ENCODE results near the gene GORASP1. TPM values are rescaled to one million over a fixed set of nuclear protein-coding genes. Genes with fewer than 3 reads are reported as not detected.

The GORASP1 gene
- total and polyA plus RNA-seq, 2 of the 8 experiments (the other 6 are each of a cell fraction or from before 2014, with no cell fraction given) = 33.4 to 33.5 TPM

DNA sequence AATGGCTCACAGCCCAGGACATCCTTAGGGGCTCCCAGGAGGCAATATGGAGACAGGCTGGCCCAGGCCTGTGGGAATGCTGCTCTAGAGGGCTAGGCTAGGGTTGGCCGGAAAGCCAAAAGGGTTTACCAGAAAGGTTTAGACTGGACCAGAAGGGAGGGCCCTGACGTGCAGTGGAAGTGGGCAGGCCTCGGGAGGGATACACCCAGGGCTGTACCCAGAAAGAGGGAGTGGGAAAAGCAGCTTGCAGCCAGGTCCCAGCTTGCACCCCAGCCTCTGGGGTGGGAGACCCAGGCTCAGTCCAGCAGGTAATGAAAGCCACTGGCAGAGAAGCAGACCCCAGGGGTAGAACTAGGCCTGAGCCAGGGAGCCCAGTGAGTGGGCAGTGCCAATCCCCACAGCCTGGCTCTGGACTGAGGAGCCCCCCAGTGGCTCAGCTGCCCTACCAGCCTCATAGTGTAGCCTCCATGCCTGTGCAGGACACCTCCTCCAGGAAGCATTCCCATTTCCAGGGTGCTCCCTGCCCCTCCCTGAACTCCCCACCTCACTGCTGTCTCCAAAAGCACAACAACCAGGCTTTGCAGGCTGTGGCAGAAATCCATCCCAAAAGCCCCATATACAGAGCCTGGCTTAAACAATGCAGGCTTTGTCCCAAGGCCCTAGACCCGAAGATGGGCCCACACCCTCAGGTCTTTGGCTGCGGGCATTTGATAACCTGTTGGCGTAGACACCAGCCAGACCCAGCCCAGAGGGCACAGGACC is 3.5 kb downstream of the GORASP1 start:
- Histone ChIP-seq H3K36me3 (ENCODE audit: control insufficient read depth in 2 of 4, insufficient read depth in 4 of 4, low read length in 3 of 4) (peaks cover 2 to 4% (median 3%) of the 10 kb centered on the region in 4 experiments; a peak in 4 of 8 replicates), H2AFZ (ENCODE audit: low read length) (no peak overlapping the region), H2BK5ac (ENCODE audit: low read depth, low read length) (no peak overlapping the region), H4K91ac (replicated peaks; ENCODE audit: insufficient read length, low read length) (no peak overlapping the region), H2AK5ac (ENCODE audit: low read depth, low read length) (no peak overlapping the region), H3K14ac (ENCODE audit: insufficient read length) (no peak overlapping the region), H2BK15ac (ENCODE audit: low read length) (no peak overlapping the region), H2BK20ac (ENCODE audit: low read length) (no peak overlapping the region), H3K4me3 (ENCODE audit: extremely low read depth in 1 of 4, insufficient read depth in 2 of 4, low read depth in 3 of 4, low read length in 4 of 4) (no peak overlapping the region), H3K4ac (replicated peaks; ENCODE audit: insufficient read length, low read depth, low read length) (no peak overlapping the region), H3K56ac (replicated peaks; ENCODE audit: insufficient read length, low read depth, low read length) (no peak overlapping the region), H3K9me3 (ENCODE audit: insufficient read depth in 2 of 2, low read depth in 1 of 2, low read length in 1 of 2) (no peaks in the 10 kb centered on the region; a peak in 1 of 4 replicates), H3K27ac (ENCODE audit: low read depth, low read length) (no peak overlapping the region), H3K79me1 (ENCODE audit: low read depth, low read length) (peaks cover 6% of the 10 kb centered on the region; the same call in 1 of the 2 replicates), H4K5ac (ENCODE audit: insufficient read length, low read depth, low read length) (no peak overlapping the region), H4K8ac (ENCODE audit: extremely low read depth, insufficient read depth, low read length) (no peak overlapping the region), H3K18ac (ENCODE audit: extremely low read depth, low read length) (no peak overlapping the region), H3K79me2 (ENCODE audit: control insufficient read depth in 1 of 2, insufficient read depth in 2 of 2, low read length in 2 of 2) (no peaks in the 10 kb centered on the region), H3K4me1 (replicated peaks in 1 of 4; ENCODE audit: control insufficient read depth in 3 of 4, insufficient read depth in 4 of 4, low read length in 3 of 4) (no peaks in the 10 kb centered on the region; a peak in 2 of 7 replicates), H2BK120ac (replicated peaks; ENCODE audit: low read depth, low read length) (no peak overlapping the region), H3K4me2 (ENCODE audit: insufficient read depth in 1 of 2, low read depth in 2 of 2, low read length in 2 of 2) (no peak overlapping the region), H4K20me1 (replicated peaks in 1 of 2; ENCODE audit: control insufficient read depth in 1 of 2, insufficient read depth in 2 of 2, low read length in 2 of 2) (peaks cover 0 to 12% of the 10 kb centered on the region in 2 experiments), H3K23me2 (ENCODE audit: low read depth, low read length) (peaks cover 12% of the 10 kb centered on the region; the same call in 1 of the 2 replicates), H3K9ac (replicated peaks in 1 of 4; ENCODE audit: extremely low read depth in 1 of 4, low read depth in 3 of 4, low read length in 3 of 4) (no peak overlapping the region), H3K23ac (ENCODE audit: insufficient read length) (no peak overlapping the region), H3K27me3 (replicated peaks in 1 of 4; ENCODE audit: control insufficient read depth in 3 of 4, extremely low read depth in 1 of 4, insufficient read depth in 3 of 4, low read length in 3 of 4) (peaks cover 0 to 6% (median 3%) of the 10 kb centered on the region in 4 experiments; a peak in 2 of 7 replicates), H2BK12ac (ENCODE audit: low read depth, low read length) (no peak overlapping the region)
- 91% methylated on average over 6 of the region's 6 CpGs; no CpG with 5 or more reads in 1 of the 2 experiments for WGBS, 2 experiments (ENCODE audit: extremely low coverage in 1 of 2, insufficient coverage in 1 of 2, insufficient read length in 1 of 2, insufficient replicate concordance in 2 of 2, low coverage in 1 of 2, low lambda C conversion rate in 2 of 2, missing lambda C conversion rate in 1 of 2)
- CTCF ChIA-PET (ENCODE audit: partially characterized antibody) = interaction anchor here (0.6 to 10.4 kb wide), 11 partner anchors 11 to 192 kb away, joined by 3 to 106 read pairs (median 5); no protein-coding TSS in a partner anchor
- POLR2A ChIA-PET (ENCODE audit: partially characterized antibody) = interaction anchor here (1.2 to 2.5 kb wide), 3 partner anchors 11 to 1610 kb away, joined by 3 to 8 read pairs (median 7); no protein-coding TSS in a partner anchor
- peak in 1 of 2 experiments; percentile 37 for DNase-seq (ENCODE audit: low read depth in 1 of 2, low spot score in 2 of 2)
- TF ChIP-seq POU5F1 (IDR thresholded peaks at IDR 0.05; ENCODE audit: low read depth, low read length) = no peak
- TF ChIP-seq, protein P1, sequence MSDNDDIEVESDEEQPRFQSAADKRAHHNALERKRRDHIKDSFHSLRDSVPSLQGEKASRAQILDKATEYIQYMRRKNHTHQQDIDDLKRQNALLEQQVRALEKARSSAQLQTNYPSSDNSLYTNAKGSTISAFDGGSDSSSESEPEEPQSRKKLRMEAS (IDR thresholded peaks at IDR 0.05) = no peak
- no peak for TF ChIP-seq NANOG (IDR thresholded peaks at IDR 0.05; ENCODE audit: insufficient read depth, low read depth, low read length, poor library complexity, severe bottlenecking)
- TF ChIP-seq BRCA1 (IDR thresholded peaks at IDR 0.05; ENCODE audit: low read depth, low read length) = no peak
- no peak for TF ChIP-seq ASH2L (IDR thresholded peaks at IDR 0.05; ENCODE audit: low read length)
- TF ChIP-seq SIX5 (IDR thresholded peaks at IDR 0.05; ENCODE audit: low read depth, low read length) = no peak
- TF ChIP-seq RXRA (IDR thresholded peaks at IDR 0.05; ENCODE audit: insufficient read depth, low read depth, low read length) = no peak
- no peak for TF ChIP-seq JUND (IDR thresholded peaks at IDR 0.05; ENCODE audit: low read length)
- FAIRE-seq = no peak

All from H1 (cell line).